Measurements from ENCODE around the gene POGLUT2. TPM values are rescaled to one million over a fixed set of nuclear protein-coding genes. Genes with fewer than 3 reads are reported as not detected.

The POGLUT2 gene
- total and polyA plus RNA-seq, 12 donors: 1.1 to 12.0 (median 5.4) TPM

DNA sequence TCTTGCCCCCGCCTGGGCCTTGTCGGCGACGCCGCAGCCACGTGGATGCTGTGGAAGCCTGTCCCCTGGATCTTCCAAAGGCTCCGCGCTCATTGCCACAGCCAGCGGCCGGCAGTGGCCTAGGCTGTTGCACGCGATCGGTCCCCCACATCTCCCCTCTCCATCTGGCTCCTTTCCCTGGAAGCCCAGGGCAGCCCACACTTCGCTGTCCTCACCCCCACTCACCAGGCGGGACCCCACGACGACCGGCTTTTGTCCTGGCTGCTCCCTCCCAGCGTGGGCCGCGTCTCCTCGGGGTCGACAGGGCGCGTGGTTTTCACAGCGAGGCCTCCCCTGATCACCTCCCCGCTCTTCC is 24.6 kb downstream of the POGLUT2 start:
- WGBS, 4 donors: 69 to 85% (median 74%) methylated on average over 27 of the region's 27 CpGs
- peak overlapping the region in 2 of 4 donors; percentile 69 to 71 for H3K4me3 ChIP-seq
- no peaks in the 10 kb centered on the region for H3K27me3 ChIP-seq
- no peaks in the 10 kb centered on the region for H3K9me3 ChIP-seq (replicated peaks in 1 of 3)
- peaks cover 5% of the 10 kb centered on the region in 2 donors for H3K4me1 ChIP-seq (replicated peaks in 1 of 2)
- DNase-seq: peak in 2 of 7 donors; percentile 11 to 29
- intact Hi-C loops (cut with DNase I): no loop called here
- TF ChIP-seq POLR2A (IDR thresholded peaks at IDR 0.05): no peak
- TF ChIP-seq, protein P1, sequence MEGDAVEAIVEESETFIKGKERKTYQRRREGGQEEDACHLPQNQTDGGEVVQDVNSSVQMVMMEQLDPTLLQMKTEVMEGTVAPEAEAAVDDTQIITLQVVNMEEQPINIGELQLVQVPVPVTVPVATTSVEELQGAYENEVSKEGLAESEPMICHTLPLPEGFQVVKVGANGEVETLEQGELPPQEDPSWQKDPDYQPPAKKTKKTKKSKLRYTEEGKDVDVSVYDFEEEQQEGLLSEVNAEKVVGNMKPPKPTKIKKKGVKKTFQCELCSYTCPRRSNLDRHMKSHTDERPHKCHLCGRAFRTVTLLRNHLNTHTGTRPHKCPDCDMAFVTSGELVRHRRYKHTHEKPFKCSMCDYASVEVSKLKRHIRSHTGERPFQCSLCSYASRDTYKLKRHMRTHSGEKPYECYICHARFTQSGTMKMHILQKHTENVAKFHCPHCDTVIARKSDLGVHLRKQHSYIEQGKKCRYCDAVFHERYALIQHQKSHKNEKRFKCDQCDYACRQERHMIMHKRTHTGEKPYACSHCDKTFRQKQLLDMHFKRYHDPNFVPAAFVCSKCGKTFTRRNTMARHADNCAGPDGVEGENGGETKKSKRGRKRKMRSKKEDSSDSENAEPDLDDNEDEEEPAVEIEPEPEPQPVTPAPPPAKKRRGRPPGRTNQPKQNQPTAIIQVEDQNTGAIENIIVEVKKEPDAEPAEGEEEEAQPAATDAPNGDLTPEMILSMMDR (IDR thresholded peaks at IDR 0.05): no peak
- no peaks in the 10 kb centered on the region for H3K36me3 ChIP-seq (replicated peaks in 1 of 2)
- peak overlapping the region in 4 of 5 donors; percentile 62 to 88 (median 84) for H3K27ac ChIP-seq

DNA sequence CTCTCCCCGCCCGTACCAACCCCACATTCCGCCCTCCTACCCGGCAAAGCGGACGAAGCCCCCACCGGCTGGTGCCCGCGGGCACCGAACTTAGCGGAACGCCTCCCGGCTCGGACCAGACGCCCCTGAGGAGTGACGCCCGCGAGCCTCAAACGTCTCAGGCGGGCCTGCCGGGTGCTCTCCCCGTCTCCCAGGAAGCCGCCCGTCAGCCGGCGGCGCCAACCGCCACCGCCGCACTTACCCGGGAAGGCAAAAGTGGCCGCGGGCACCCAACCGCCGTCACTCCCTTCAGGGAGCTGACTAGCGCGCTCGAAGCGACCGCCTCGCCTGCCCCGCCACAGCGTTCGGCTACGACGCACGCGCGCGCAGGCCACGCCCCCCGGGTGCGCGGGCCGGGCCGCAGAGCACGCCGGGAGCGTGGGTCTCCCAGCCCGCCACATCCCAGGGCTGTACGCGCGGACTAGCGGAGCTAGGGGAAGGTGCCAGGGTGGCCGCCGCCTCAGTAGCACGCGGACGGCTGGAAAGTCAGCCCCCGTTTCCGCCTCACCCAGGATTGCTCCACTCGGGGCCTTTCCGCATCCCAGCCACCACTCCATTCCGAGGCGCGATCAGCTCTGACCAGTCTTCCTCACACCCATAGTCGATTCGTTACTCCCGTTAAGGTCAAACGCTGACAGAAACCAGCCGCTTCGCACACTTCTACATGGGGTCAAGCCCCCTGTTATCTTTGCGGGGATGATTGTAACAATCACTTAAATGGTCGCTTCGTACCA is 25.1 kb downstream of the POGLUT2 start, which contains the start of gene TEX30:
Gene TEX30, minus strand, starts transcription at position 346 of the 773 bp plus-strand sequence. CDS start 3,760 bp downstream, outside the sequence.
- Histone ChIP-seq H3K27ac (peak within 1 kb of the TSS in 4 of 5 donors; percentile 62 to 88 (median 84)), H3K4me1 (replicated peaks in 1 of 2) (peaks cover 5% of the 10 kb centered on the region in 2 donors), H3K36me3 (replicated peaks in 1 of 2) (no peaks in the 10 kb centered on the region), H3K4me3 (peak within 1 kb of the TSS in 3 of 4 donors; percentile 44 to 71 (median 69)), H3K9me3 (replicated peaks in 1 of 3) (no peaks in the 10 kb centered on the region), H3K27me3 (no peaks in the 10 kb centered on the region)
- intact Hi-C loops (cut with DNase I): no loop called here
- TF ChIP-seq, protein P1 (IDR thresholded peaks at IDR 0.05): peak in 3 of 6 experiments; percentile 7 to 38 (median 17)
- TF ChIP-seq POLR2A (IDR thresholded peaks at IDR 0.05): peak; percentile 68 to 92
- 1 to 9% (median 2%) methylated on average over 16 to 85 of the region's 85 CpGs for WGBS, 4 donors
- DNase-seq: peak; percentile 80 to 88 (median 83)

DNA sequence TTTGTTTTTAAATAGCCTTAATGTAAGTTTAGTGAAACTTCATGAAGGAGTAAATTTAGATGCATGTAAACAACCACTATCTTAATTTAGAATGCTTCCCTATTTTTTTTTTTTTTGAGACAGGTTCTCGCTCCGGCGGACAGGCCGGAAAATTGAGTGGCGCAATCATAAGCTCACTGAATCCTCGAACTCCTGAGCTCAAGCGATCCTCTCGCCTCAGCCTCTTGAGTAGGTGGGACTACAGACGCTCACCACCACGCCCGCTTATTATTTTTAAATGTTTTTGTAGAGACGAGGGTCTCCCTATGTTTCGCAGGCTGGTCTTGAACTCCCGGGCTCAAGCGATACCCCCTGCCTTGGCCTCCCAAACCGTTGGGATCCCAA is 26.7 kb downstream of the POGLUT2 start:
- TF ChIP-seq POLR2A (IDR thresholded peaks at IDR 0.05): no peak
- TF ChIP-seq, protein P1 (IDR thresholded peaks at IDR 0.05): no peak
- Histone ChIP-seq H3K9me3 (replicated peaks in 1 of 3) (no peaks in the 10 kb centered on the region), H3K27ac (no peak overlapping the region), H3K4me3 (no peak overlapping the region), H3K27me3 (no peaks in the 10 kb centered on the region), H3K36me3 (replicated peaks in 1 of 2) (no peaks in the 10 kb centered on the region), H3K4me1 (replicated peaks in 1 of 2) (peaks cover 5% of the 10 kb centered on the region in 2 donors)
- intact Hi-C loops (cut with DNase I): no loop called here
- no peak for DNase-seq
- WGBS, 4 donors: 89 to 95% (median 91%) methylated on average over 16 of the region's 16 CpGs

DNA sequence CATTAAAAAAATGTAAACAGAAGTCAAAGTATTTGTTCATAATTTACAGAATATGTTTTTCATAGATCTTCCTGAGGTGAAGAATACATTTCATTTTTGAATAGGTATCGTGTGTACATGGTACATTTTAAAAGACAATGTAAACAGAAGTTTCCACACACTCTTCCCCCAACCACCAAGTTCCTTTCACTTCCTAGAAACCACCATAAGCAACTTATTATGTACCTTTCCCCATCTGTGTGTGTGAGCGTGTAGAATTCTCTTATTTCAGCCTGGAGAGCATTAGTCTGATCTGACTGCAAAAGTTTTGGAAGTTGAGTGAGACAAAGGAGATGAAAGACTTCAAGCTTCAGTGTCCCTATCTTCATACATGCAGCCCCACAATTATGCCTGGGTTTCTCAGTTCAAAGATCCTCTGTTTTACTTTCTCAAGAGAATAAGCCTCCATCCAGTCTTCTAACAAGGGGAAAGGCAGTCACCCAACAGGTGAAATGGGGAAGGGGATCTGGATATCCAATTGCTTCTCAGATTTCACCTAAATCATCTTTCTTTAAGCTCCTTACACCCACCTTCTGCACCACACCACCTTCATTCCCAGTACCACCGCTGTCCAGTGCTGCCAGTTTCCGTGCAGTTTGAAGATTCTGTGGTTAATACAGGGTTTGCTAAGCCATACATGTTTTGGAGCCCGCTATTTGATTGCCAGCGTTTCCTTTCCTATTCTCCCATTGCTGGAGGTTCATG is 27.3 kb downstream of the POGLUT2 start:
- intact Hi-C loops (cut with DNase I): no loop called here
- no peak for TF ChIP-seq POLR2A (IDR thresholded peaks at IDR 0.05)
- TF ChIP-seq, protein P1 (IDR thresholded peaks at IDR 0.05): no peak
- H3K9me3 ChIP-seq (replicated peaks in 1 of 3): no peaks in the 10 kb centered on the region
- DNase-seq: no peak
- H3K4me3 ChIP-seq: no peak overlapping the region
- no peak overlapping the region for H3K27ac ChIP-seq
- H3K36me3 ChIP-seq (replicated peaks in 1 of 2): no peaks in the 10 kb centered on the region
- no peaks in the 10 kb centered on the region for H3K27me3 ChIP-seq
- peaks cover 5% of the 10 kb centered on the region in 2 donors for H3K4me1 ChIP-seq (replicated peaks in 1 of 2)
- WGBS, 4 donors: 90 to 93% (median 92%) methylated on average over 6 of the region's 6 CpGs
